ENCODE measurements around the gene MRPL12. TPM values are rescaled to one million over a fixed set of nuclear protein-coding genes. Genes with fewer than 3 reads are reported as not detected.

Gene MRPL12
- total and polyA plus RNA-seq, 9 of the 15 experiments (the other 6 are each of a cell fraction or from before 2014, with no cell fraction given), result 0.94 to 338 (median 100) TPM

GRCh38 chr17:81741594-81742452 lies 38.7 kb downstream of the MRPL12 start (continued):
- TF ChIP-seq ZNF347 (CRISPR knock-in tag; IDR thresholded peaks at IDR 0.05; ENCODE audit: low read depth) (no peak), SP1 (CRISPR knock-in tag; IDR thresholded peaks at IDR 0.05) (0 out of 2 replicates have a peak, but pooled peaks have one; percentile 23), OTX1 (CRISPR knock-in tag; IDR thresholded peaks at IDR 0.05) (0 out of 2 replicates have a peak, but pooled peaks have one; percentile 11), SAFB (IDR thresholded peaks at IDR 0.05; ENCODE audit: borderline replicate concordance, low read depth, low read length) (peak; percentile 13; the same call in 1 of the 2 replicates), NFE2L1 (tag; IDR thresholded peaks at IDR 0.05; ENCODE audit: borderline replicate concordance, low read depth) (no peak), YY1 (IDR thresholded peaks at IDR 0.05; ENCODE audit: borderline replicate concordance in 1 of 3, control insufficient read depth in 1 of 3, extremely low read depth in 1 of 3, insufficient read depth in 3 of 3, insufficient read length in 1 of 3, insufficient replicate concordance in 2 of 3, low read depth in 1 of 3, low read length in 2 of 3) (no peak), ZNF124 (CRISPR knock-in tag; IDR thresholded peaks at IDR 0.05) (no peak), ZFX (CRISPR knock-in tag; IDR thresholded peaks at IDR 0.05) (peak; percentile 28; the same call in 1 of the 2 replicates), STAT5B (CRISPR knock-in tag; IDR thresholded peaks at IDR 0.05) (no peak), BCOR (IDR thresholded peaks at IDR 0.05) (peak; percentile 56; the same call in 1 of the 2 replicates), ZNF232 (CRISPR knock-in tag; IDR thresholded peaks at IDR 0.05) (no peak), JUN (IDR thresholded peaks at IDR 0.05; ENCODE audit: borderline replicate concordance, low read depth, low read length) (no peak), JUN (CRISPR knock-in tag; IDR thresholded peaks at IDR 0.05; ENCODE audit: borderline replicate concordance) (no peak), ZNF24 (IDR thresholded peaks at IDR 0.05) (no peak), ZNF699 (CRISPR knock-in tag; IDR thresholded peaks at IDR 0.05; ENCODE audit: insufficient replicate concordance) (no peak), PCBP1 (IDR thresholded peaks at IDR 0.05; ENCODE audit: low read depth, low read length, poor library complexity, severe bottlenecking) (no peak), ZBTB43 (CRISPR knock-in tag; IDR thresholded peaks at IDR 0.05) (no peak), TFAP4 (CRISPR knock-in tag; IDR thresholded peaks at IDR 0.05; ENCODE audit: borderline replicate concordance) (peak; percentile 27; the same call in 1 of the 2 replicates), FUS (optimal IDR thresholded peaks at IDR 0.05; ENCODE audit: low read depth, low read length) (no peak)
- TF ChIP-seq, protein P1, sequence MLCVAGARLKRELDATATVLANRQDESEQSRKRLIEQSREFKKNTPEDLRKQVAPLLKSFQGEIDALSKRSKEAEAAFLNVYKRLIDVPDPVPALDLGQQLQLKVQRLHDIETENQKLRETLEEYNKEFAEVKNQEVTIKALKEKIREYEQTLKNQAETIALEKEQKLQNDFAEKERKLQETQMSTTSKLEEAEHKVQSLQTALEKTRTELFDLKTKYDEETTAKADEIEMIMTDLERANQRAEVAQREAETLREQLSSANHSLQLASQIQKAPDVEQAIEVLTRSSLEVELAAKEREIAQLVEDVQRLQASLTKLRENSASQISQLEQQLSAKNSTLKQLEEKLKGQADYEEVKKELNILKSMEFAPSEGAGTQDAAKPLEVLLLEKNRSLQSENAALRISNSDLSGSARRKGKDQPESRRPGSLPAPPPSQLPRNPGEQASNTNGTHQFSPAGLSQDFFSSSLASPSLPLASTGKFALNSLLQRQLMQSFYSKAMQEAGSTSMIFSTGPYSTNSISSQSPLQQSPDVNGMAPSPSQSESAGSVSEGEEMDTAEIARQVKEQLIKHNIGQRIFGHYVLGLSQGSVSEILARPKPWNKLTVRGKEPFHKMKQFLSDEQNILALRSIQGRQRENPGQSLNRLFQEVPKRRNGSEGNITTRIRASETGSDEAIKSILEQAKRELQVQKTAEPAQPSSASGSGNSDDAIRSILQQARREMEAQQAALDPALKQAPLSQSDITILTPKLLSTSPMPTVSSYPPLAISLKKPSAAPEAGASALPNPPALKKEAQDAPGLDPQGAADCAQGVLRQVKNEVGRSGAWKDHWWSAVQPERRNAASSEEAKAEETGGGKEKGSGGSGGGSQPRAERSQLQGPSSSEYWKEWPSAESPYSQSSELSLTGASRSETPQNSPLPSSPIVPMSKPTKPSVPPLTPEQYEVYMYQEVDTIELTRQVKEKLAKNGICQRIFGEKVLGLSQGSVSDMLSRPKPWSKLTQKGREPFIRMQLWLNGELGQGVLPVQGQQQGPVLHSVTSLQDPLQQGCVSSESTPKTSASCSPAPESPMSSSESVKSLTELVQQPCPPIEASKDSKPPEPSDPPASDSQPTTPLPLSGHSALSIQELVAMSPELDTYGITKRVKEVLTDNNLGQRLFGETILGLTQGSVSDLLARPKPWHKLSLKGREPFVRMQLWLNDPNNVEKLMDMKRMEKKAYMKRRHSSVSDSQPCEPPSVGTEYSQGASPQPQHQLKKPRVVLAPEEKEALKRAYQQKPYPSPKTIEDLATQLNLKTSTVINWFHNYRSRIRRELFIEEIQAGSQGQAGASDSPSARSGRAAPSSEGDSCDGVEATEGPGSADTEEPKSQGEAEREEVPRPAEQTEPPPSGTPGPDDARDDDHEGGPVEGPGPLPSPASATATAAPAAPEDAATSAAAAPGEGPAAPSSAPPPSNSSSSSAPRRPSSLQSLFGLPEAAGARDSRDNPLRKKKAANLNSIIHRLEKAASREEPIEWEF (CRISPR knock-in tag; IDR thresholded peaks at IDR 0.05), result no peak
